Heart left ventricle (tissue), 16 donors: ENCODE measurements around the gene COPS8. TPM values are rescaled to one million over a fixed set of nuclear protein-coding genes. Genes with fewer than 3 reads are reported as not detected.

ENCODE experiments used
- ATAC-seq, 4 donors: fragments of 200-7000 bp; cut with Tn5 transposase; one replicate each; pipeline ENCODE4 v1.9.1; 2020 to 2022; ENCODE audit warnings: moderate library complexity in 4 of 4, mild to moderate bottlenecking in 3 of 4, moderate number of reproducible peaks in 1 of 4
- DNase-seq, 5 donors: peaks; one replicate each; pipeline ENCODE4 v3.0.0-alpha.2; 2020
- H3K27ac ChIP-seq, 12 donors: fragments of 200-600 bp; sonication (generic) in 4 of 12; one replicate each; pipeline versions ENCODE4 v1.5.0 to v1.8.0; 2016 to 2022; ENCODE audit warnings: mild to moderate bottlenecking in 2 of 12
- H3K27me3 ChIP-seq, 9 donors: fragments of 200-600 bp; sonication (generic) in 2 of 9; one replicate each; pipeline versions ENCODE4 v1.5.1 to v1.8.0; 2016 to 2022; ENCODE audit warnings: mild to moderate bottlenecking in 3 of 9
- H3K36me3 ChIP-seq, 9 donors: fragments of 200-600 bp; sonication (generic) in 2 of 9; one replicate each; pipeline versions ENCODE4 v1.5.0 to v1.8.0; 2018 to 2022; ENCODE audit warnings: mild to moderate bottlenecking in 2 of 9
- H3K4me1 ChIP-seq, 12 donors: fragments of 200-600 bp; sonication (generic) in 4 of 12; one replicate each; pipeline versions ENCODE4 v1.5.0 to v1.8.0; 2016 to 2022; ENCODE audit warnings: mild to moderate bottlenecking in 3 of 12
- H3K4me3 ChIP-seq, 12 donors: fragments of 200-600 bp; sonication (generic) in 4 of 12; one replicate each; pipeline versions ENCODE4 v1.5.0 to v1.8.0; 2017 to 2022; ENCODE audit warnings: mild to moderate bottlenecking in 9 of 12, moderate library complexity in 4 of 12
- H3K9me3 ChIP-seq, 12 donors: fragments of 200-600 bp; sonication (generic) in 4 of 12; one replicate each; pipeline versions ENCODE4 v1.5.0 to v1.8.0; 2016 to 2022; ENCODE audit warnings: mild to moderate bottlenecking in 1 of 12
- POLR2A ChIP-seq, 2 donors: fragments of 450-650 bp; IDR thresholded peaks; one replicate each; pipeline ENCODE4 v1.6.1; 2017; ENCODE audit warnings: antibody characterized with exemption in 2 of 2, mild to moderate bottlenecking in 2 of 2, moderate library complexity in 2 of 2
- WGBS, 4 donors: extraction: QIAGEN DNeasy Blood & Tissue Kit in 2 of 4; methylation state at CpG; one replicate each; pipeline versions ENCODE4 v1.1.5 to v1.1.7; 2013 to 2018; 5-methylcytosine and 5-hydroxymethylcytosine counted together
- intact Hi-C, 10 donors: fragments of 100-400 bp; cut with DNase I; formaldehyde crosslinking; loops; one replicate each; pipeline versions ENCODE4 v1.11.1 to v1.14.2; 2022
- polyA plus RNA-seq, 2 donors: library from polyadenylated mRNA; stranded (reverse); fragments of 200-250 nt; gene quantifications; one replicate each; pipeline ENCODE4 v1.2.3, GENCODE V29; 2013
- total RNA-seq, 9 donors: library from RNA; depleted of rRNA in 2 of 9; stranded (reverse); fragments of >200 nt in 2 of 9; fragmentation: NEBNext Ultra II Directional in 3 of 9; extraction: Animal tissue kit (Norgen Biotek cat#: 25700) in 3 of 9; gene quantifications; one replicate each; pipeline versions ENCODE4 v1.1.0 to v1.2.4, GENCODE V29; 2016 to 2023
- TF ChIP-seq, protein P1 (sequence below), 12 donors: fragments of 200-600 bp; sonication (generic) in 4 of 12; IDR thresholded peaks; one replicate each; pipeline versions ENCODE4 v1.5.0 to v1.8.0; 2018 to 2022; ENCODE audit warnings: antibody characterized with exemption in 12 of 12, mild to moderate bottlenecking in 5 of 12
- donor health status: ischemic (EF 13 %, LVEDD 7.1; RV severe dilation, severe dysfunction).
- donor health status: healthy with polysubstance abuse.
- donor health status: DM: no; HTN: yes; CAD: no.
- donor health status: DM: no; HTN: no; CAD: no.
- donor health status: ischemic (EF 25% LVEDD 6.9; RV normal size, moderate dysfunction).
- donor health status: ischemic (EF 25% LVEDD 5.7; RV mildly dilated, moderate dysfunction).
- donor health status: healthy.
- donor health status: DM: yes; HTN: yes; CAD: no.
- donor health status: ischemic (EF 35%, LVEDD 5.7; RV mildly dilated, moderate dysfunction).
- donor health status: nonischemic (EF 11% LVEDD 7.7; RV severe dilation, severe dysfunction).
- donor health status: DM: yes; HTN: yes; CAD: no.
- donor health status: PGD.
- donor health status: ischemic (EF 29% LVEDD 5.4; RV normal size, mild dysfunction).
- donor health status: nonischemic (EF 23%, LVEDD 6.1; RV moderate dilation, normal function).

Gene COPS8
- total and polyA plus RNA-seq, 11 donors = 34.7 to 231 (median 93.0) TPM

DNA sequence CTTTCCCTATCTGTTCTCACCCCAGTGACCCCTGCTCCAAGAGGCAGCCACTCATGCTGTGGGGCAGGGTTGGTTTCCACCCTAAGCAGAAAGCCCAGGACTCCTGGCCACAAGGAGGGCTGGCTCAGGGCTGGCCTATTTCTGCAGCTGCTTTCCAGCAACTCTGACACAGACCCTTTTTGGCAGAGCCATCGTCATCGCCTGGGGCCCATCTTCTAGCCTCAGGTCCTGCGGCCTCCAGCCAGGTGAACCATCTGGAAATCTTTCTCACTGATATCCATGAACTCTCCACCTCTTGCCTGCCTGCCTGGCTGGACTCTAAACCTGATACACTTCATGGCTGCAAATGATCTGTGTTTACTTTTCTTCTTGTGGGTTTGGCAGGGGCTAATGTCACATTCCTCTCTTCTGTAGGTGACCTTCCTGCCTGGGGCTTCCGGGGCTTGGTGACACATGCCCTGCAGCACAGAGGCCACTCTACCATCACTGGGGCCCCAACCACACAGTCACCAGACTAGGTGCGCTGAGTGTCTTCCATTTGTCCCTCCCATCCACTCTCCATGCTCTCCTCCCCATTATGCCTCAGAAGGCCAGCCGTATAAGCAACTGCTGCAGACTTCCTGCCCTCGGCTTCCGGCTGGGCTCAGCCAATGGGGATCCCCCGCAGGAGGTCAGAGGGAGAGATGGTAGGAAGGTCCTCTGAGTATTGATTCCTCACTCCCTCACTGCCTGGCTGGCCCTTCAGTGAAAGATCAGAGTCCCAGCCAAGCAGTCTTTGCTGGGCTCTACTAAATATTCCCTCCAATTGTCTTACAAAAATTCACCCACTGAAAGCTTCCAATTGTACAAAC, 9.7 kb upstream of the COPS8 start:
- no peak for ATAC-seq

DNA sequence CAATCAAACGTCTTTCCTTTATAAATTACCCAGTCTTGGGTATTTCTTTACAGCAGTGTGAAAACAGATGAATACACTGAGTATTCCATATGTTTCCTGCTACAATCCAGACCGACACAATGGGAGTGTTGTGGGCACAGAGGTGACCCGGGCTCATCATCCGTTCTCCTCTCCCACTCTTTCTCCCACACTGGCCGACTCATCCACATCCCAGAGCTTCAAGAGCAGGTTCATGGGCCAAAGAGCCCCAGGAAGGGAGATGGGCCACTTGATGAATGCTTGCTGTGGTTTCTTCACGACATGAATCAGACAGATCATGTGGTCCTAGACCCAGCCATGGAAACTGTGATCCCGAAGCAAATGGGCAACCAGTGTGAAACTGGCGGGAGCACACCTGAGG, 4.1 kb upstream of the COPS8 start:
- Histone ChIP-seq H3K4me1 (peaks cover 0 to 14% (median 9%) of the 10 kb centered on the region in 12 donors), H3K36me3 (no peaks in the 10 kb centered on the region), H3K27me3 (no peaks in the 10 kb centered on the region), H3K27ac (no peak overlapping the region), H3K9me3 (no peaks in the 10 kb centered on the region), H3K4me3 (no peak overlapping the region)
- ATAC-seq (no peak), DNase-seq (no peak)
- intact Hi-C loops = no loop called here
- TF ChIP-seq, protein P1, sequence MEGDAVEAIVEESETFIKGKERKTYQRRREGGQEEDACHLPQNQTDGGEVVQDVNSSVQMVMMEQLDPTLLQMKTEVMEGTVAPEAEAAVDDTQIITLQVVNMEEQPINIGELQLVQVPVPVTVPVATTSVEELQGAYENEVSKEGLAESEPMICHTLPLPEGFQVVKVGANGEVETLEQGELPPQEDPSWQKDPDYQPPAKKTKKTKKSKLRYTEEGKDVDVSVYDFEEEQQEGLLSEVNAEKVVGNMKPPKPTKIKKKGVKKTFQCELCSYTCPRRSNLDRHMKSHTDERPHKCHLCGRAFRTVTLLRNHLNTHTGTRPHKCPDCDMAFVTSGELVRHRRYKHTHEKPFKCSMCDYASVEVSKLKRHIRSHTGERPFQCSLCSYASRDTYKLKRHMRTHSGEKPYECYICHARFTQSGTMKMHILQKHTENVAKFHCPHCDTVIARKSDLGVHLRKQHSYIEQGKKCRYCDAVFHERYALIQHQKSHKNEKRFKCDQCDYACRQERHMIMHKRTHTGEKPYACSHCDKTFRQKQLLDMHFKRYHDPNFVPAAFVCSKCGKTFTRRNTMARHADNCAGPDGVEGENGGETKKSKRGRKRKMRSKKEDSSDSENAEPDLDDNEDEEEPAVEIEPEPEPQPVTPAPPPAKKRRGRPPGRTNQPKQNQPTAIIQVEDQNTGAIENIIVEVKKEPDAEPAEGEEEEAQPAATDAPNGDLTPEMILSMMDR (IDR thresholded peaks at IDR 0.05) = no peak
- TF ChIP-seq POLR2A (IDR thresholded peaks at IDR 0.05) = no peak
- 87 to 94% (median 89%) methylated on average over 8 of the region's 8 CpGs for WGBS, 4 donors

More for the DNA sequence above, 9.7 kb upstream of the COPS8 start:
- no peak for TF ChIP-seq POLR2A (IDR thresholded peaks at IDR 0.05)
- TF ChIP-seq, protein P1 (IDR thresholded peaks at IDR 0.05) = no peak
- no peak for DNase-seq
- peaks cover 0 to 38% (median 28%) of the 10 kb centered on the region in 12 donors for H3K4me1 ChIP-seq
- no peak overlapping the region for H3K4me3 ChIP-seq
- intact Hi-C loops = loop anchor here in 2 of 10 donors (10.0 kb wide), 2 partner anchors 1291 to 1311 kb away; no protein-coding TSS in a partner anchor
- no peaks in the 10 kb centered on the region for H3K27me3 ChIP-seq
- peak overlapping the region in 10 of 12 donors; percentile 2 to 56 (median 43) for H3K27ac ChIP-seq
- H3K36me3 ChIP-seq = no peaks in the 10 kb centered on the region
- H3K9me3 ChIP-seq = peaks cover 0 to 3% (median 0%) of the 10 kb centered on the region in 12 donors
- WGBS, 4 donors = 68 to 80% (median 74%) methylated on average over 9 of the region's 9 CpGs

DNA sequence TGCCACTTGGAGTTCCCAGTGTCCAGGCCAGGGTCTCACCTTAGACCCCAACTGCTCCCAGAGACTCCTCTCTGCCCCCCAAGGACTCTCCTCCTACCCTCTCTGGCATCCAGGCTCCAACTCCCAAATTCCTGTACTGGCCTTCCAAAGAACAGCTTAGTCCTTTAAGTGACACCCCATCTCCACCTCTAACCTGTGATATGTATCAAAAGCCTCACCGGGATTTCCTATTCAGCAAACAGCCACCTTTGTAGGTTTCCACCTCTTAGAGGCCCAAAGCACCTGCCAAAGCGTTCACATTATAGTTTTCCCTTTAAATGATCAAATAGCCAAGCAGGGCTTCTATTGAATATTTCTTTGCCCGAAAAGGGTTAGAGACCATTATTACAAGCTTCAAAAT, 2.7 kb upstream of the COPS8 start:
- ATAC-seq = no peak
- intact Hi-C loops = no loop called here
- no peak overlapping the region for H3K4me3 ChIP-seq
- WGBS, 4 donors = 97 to 99% (median 98%) methylated on average over 3 of the region's 3 CpGs
- peaks cover 0 to 7% (median 6%) of the 10 kb centered on the region in 9 donors for H3K36me3 ChIP-seq
- H3K9me3 ChIP-seq = no peaks in the 10 kb centered on the region
- no peak for DNase-seq
- H3K27ac ChIP-seq = no peak overlapping the region
- H3K27me3 ChIP-seq = no peaks in the 10 kb centered on the region
- H3K4me1 ChIP-seq = peaks cover 0 to 26% (median 18%) of the 10 kb centered on the region in 12 donors
- TF ChIP-seq, protein P1 (IDR thresholded peaks at IDR 0.05) = no peak
- TF ChIP-seq POLR2A (IDR thresholded peaks at IDR 0.05) = no peak

DNA sequence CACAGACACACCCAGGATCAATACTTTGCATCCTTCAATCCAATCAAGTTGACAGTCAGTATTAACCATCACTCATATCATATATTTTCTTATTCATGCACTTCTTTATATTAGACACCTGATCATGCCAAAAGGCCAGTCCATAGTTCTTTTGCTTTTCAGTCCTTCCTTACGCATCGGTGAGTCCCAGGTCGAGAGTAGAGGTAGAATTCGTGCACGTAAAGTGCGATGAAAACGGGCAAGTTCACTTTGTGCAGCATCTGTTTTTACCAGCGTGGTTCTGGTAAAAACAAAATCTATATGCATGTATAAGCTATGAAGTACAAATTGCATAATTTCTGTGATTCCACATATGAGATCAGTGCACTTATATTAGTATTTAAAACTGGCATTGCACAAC, 1.2 kb upstream of the COPS8 start:
- H3K9me3 ChIP-seq = no peaks in the 10 kb centered on the region
- no peak for DNase-seq
- intact Hi-C loops = no loop called here
- H3K36me3 ChIP-seq = peaks cover 0 to 21% (median 20%) of the 10 kb centered on the region in 9 donors
- peak overlapping the region in 5 of 12 donors; percentile 65 to 88 (median 80) for H3K4me3 ChIP-seq
- no peak for TF ChIP-seq POLR2A (IDR thresholded peaks at IDR 0.05)
- TF ChIP-seq, protein P1 (IDR thresholded peaks at IDR 0.05) = no peak
- no peaks in the 10 kb centered on the region for H3K27me3 ChIP-seq
- peaks cover 0 to 26% (median 19%) of the 10 kb centered on the region in 12 donors for H3K4me1 ChIP-seq
- no peak for ATAC-seq
- H3K27ac ChIP-seq = peak overlapping the region in 2 of 12 donors; percentile 73 to 87
- 94 to 97% (median 96%) methylated on average over 8 of the region's 8 CpGs for WGBS, 4 donors
